Testis (tissue), 3 donors: Measurements from ENCODE around the gene ABCB9. TPM values are rescaled to one million over a fixed set of nuclear protein-coding genes. Genes with fewer than 3 reads are reported as not detected.

Experiments
- DNase-seq: peaks from one replicate; pipeline ENCODE4 v3.0.0-alpha.2; 2019
- H3K27ac ChIP-seq, 2 donors: fragments of 200-600 bp; sonication (generic); one replicate each; pipeline ENCODE4 v1.5.1; 2019
- H3K27me3 ChIP-seq: fragments of 200-600 bp; sonication (generic); one replicate; pipeline ENCODE4 v1.5.1; 2019
- H3K36me3 ChIP-seq: fragments of 200-600 bp; sonication (generic); one replicate; pipeline ENCODE4 v1.5.1; 2017; ENCODE audit warnings: low read depth; ENCODE audit errors: missing control alignments
- H3K4me1 ChIP-seq: fragments of 200-600 bp; sonication (generic); one replicate; pipeline ENCODE4 v1.5.1; 2019
- H3K4me3 ChIP-seq, 2 donors: fragments of 200-600 bp; sonication (generic); one replicate each; pipeline ENCODE4 v1.5.1; 2017 to 2019
- H3K9me3 ChIP-seq: fragments of 200-600 bp; sonication (generic); one replicate; pipeline ENCODE4 v1.5.1; 2017
- CTCF ChIP-seq, 3 experiments: fragments of 450-650 bp in 2 of 3; fragments of 200-600 bp in 1 of 3; sonication (generic) in 1 of 3; IDR thresholded peaks; one replicate each; pipeline ENCODE4 v1.5.1; 2016 to 2019; ENCODE audit warnings: antibody characterized with exemption in 3 of 3, mild to moderate bottlenecking in 2 of 3, moderate library complexity in 1 of 3
- POLR2A ChIP-seq: fragments of 450-650 bp; IDR thresholded peaks from one replicate; pipeline ENCODE4 v1.6.1; 2017; ENCODE audit warnings: antibody characterized with exemption, mild to moderate bottlenecking, moderate library complexity
- WGBS, 2 donors: methylation state at CpG; one replicate each; pipeline ENCODE4 v1.1.5; 2018; 5-methylcytosine and 5-hydroxymethylcytosine counted together
- intact Hi-C: fragments of 100-400 bp; cut with DNase I; formaldehyde crosslinking; loops from one replicate; pipeline ENCODE4 v1.15.1; 2023; ENCODE audit warnings: low total_unique reads
- polyA plus RNA-seq: library from polyadenylated mRNA; stranded (reverse); fragments of 350-450 nt; fragmentation: Illumina TruSeq; extraction: RNeasy Lipid Tissue Mini Kit (QIAGEN cat#74804); gene quantifications from one replicate; pipeline ENCODE4 v1.2.3, GENCODE V29; 2014; ENCODE audit warnings: low read depth, low replicate concordance; ENCODE audit not compliant: insufficient read depth
- total RNA-seq, 2 donors: library from RNA; depleted of rRNA; stranded (reverse); fragments of >200 nt; gene quantifications; one replicate each; pipeline ENCODE4 v1.2.3, GENCODE V29; 2016

The ABCB9 gene
- total and polyA plus RNA-seq, 3 donors from 2014 or later, result 41.6 to 82.8 (median 75.3) TPM

- no peak for TF ChIP-seq POLR2A
- no peak for TF ChIP-seq CTCF (IDR thresholded peaks at IDR 0.05)
- H3K9me3 ChIP-seq, result no peaks in the 10 kb centered on the region
- peaks cover 59% of the 10 kb centered on the region for H3K4me1 ChIP-seq
- no peaks in the 10 kb centered on the region for H3K27me3 ChIP-seq
- no peak overlapping the region for H3K4me3 ChIP-seq
- no peaks in the 10 kb centered on the region for H3K36me3 ChIP-seq
- 46 to 51% methylated on average over 10 of the region's 10 CpGs for WGBS, 2 donors
- intact Hi-C loops, result no loop called here
- no peak for DNase-seq
- peak overlapping the region in 1 of 2 donors; percentile 42 for H3K27ac ChIP-seq
Measured at GRCh38 chr12:122891661-122892525, 74.4 kb downstream of the ABCB9 start.

- Histone ChIP-seq H3K4me1 (peaks cover 58% of the 10 kb centered on the region), H3K27me3 (no peaks in the 10 kb centered on the region), H3K9me3 (no peaks in the 10 kb centered on the region), H3K27ac (peak overlapping the region in 1 of 2 donors; percentile 80), H3K4me3 (no peak overlapping the region), H3K36me3 (no peaks in the 10 kb centered on the region)
- DNase-seq, result no peak
- intact Hi-C loops, result no loop called here
- 72 to 81% methylated on average over 13 of the region's 13 CpGs for WGBS, 2 donors
- TF ChIP-seq POLR2A, result no peak
- TF ChIP-seq CTCF (IDR thresholded peaks at IDR 0.05), result no peak
Measured at GRCh38 chr12:122889761-122890520, 76.3 kb downstream of the ABCB9 start.

- no peaks in the 10 kb centered on the region for H3K36me3 ChIP-seq
- peak overlapping the region; percentile 71 to 80 for H3K27ac ChIP-seq
- peaks cover 42% of the 10 kb centered on the region for H3K4me1 ChIP-seq
- TF ChIP-seq CTCF (IDR thresholded peaks at IDR 0.05) (no peak), POLR2A (no peak)
- peak; percentile 56 for DNase-seq
- 22 to 47% methylated on average over 12 of the region's 12 CpGs for WGBS, 2 donors
- intact Hi-C loops, result no loop called here
- no peaks in the 10 kb centered on the region for H3K9me3 ChIP-seq
- no peak overlapping the region for H3K4me3 ChIP-seq
- no peaks in the 10 kb centered on the region for H3K27me3 ChIP-seq
Measured at GRCh38 chr12:122888232-122888752, 78.0 kb downstream of the ABCB9 start.

GRCh38 chr12:122887819-122888212 is 78.4 kb downstream of the ABCB9 start:
- no peak overlapping the region for H3K4me3 ChIP-seq
- no peaks in the 10 kb centered on the region for H3K27me3 ChIP-seq
- DNase-seq, result no peak
- H3K4me1 ChIP-seq, result peaks cover 42% of the 10 kb centered on the region
- TF ChIP-seq CTCF (IDR thresholded peaks at IDR 0.05), result no peak
- TF ChIP-seq POLR2A, result no peak
- no peaks in the 10 kb centered on the region for H3K36me3 ChIP-seq
- WGBS, 2 donors, result 62 to 79% methylated on average over 5 of the region's 5 CpGs
- H3K27ac ChIP-seq, result peak overlapping the region; percentile 71 to 80
- intact Hi-C loops, result no loop called here
- H3K9me3 ChIP-seq, result no peaks in the 10 kb centered on the region
